Anterior cingulate cortex (tissue), 58 donors: ENCODE measurements around the gene ACOT7.

ENCODE experiments used
- DNase-seq, 58 donors: peaks; one replicate each; lab custom pipeline; 2025; lab: John Stamatoyannopoulos, UW

The ACOT7 gene

DNA sequence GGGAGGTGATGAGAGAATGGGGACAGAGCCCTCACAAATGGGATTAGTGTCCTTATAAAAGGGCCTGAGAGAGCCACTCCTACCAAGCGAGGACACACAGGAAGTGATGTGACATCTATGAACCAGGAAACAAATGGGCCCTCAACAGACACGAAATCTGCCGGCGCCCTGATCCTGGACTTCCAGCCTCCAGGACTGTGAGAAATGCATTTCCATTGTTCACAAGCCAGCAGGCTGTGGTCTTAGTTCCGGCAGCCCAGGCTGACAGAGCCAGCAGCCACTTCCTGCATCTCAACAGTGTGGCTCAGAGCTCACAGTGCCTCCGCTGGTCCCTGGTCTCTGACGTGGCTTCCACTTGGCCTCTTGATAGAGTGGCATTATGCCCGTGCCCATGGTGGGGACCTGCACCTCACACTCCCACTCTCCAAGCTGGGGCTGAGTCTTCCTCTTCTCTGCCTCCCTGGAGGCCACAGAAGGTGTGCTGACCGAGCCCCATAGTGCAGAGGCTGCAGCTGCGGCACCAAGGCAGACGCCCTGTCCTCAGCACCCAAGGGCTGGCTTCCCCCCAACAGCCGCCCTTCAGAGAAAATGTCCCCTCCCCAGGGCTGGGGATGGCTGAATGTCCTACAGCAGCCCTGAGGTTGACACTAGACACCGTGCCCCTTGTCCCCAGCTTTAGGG lies 44.9 kb downstream of the ACOT7 start:
- DNase-seq = no peak

GRCh38 chr1:6347641-6348487 lies 45.7 kb downstream of the ACOT7 start:
- peak in 2 of 58 donors; percentile 18 to 20 for DNase-seq

GRCh38 chr1:6345460-6345859 lies 48.1 kb downstream of the ACOT7 start:
- no peak for DNase-seq

GRCh38 chr1:6345009-6345408 lies 48.6 kb downstream of the ACOT7 start:
- DNase-seq = no peak

- DNase-seq = peak in 34 of 58 donors; percentile 8 to 68 (median 26)
These were observed 49.8 kb downstream of the ACOT7 start for GRCh38 chr1:6343506-6344405.

DNA sequence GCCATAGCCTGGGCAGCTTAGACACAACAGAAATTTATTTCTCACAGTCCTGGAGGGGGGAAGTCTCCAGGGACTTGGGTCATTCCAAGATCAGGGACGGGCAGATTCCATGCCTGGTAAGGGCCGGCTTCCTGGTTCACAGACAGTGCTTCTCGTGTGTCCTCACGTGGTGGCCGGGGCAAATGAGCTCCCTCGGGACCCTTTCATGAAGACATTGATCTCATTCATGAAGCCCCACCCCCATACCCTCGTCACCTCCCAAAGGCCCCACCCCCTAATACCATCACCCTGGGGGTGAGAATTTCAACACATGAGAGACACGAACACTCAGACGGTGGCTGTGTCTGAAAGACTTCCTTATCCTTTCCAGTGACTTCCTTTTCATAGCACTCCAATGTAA lies 51.5 kb downstream of the ACOT7 start:
- DNase-seq = no peak

DNA sequence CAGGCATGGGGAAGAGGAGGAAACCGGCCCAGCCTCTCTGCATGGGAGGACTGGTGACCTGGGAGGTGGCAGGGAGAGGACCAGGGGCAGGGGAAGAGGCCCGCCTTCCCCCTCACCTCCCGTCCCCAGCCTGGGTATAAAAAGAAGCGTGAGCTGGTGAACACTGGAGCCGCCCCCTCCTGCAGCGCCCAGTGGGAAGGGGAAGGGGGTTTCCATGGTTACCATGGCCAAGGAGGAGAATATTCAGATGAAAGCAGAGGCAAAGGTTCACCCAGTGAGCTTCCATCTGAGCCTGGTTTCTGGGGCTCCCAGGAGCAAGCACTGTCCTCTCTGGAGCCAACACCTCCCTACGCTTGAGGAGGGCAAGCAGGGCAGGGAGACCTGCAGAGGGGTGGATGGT lies 54.9 kb downstream of the ACOT7 start:
- peak in 4 of 58 donors; percentile 5 to 41 (median 28) for DNase-seq

DNA sequence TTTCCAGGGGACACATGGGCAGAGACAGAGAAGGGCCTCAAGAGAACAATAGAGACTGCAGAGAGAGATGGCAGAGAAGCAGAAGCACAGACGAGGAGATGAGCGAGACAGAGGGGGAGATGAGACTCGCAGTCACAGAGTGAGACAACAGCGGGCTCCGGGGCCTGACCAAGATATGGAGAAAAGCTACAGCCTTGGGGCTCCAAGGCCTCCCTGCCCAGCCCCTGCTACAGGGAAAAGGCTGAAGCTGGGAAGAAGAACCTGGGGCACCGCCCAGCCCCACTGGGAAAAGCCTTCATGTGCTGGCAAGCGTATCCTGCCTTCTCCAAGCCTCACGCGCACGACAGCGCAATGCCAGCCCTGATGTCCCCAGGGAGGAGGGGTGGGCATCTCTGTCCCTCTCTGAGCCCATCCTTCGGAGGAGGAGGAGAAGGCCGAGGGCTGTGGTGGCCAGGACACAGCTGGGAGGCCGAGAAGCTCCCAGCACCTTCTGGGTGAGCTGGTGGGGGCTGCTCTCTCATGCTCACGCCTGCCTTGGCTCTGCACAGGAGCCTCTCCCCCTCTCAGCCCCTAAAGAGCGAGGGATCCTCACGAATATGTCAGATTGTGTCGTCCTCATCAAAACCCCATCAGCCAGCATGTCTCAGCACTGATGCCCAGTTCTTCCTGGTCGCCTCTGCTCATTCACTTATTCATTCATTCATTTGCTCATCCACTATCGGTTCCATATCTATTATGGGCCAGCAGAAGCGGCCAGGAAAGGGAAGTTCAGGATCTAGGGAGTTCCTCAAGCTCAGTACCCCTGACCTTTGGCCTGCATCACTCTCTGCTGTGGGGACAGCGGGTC lies 56.6 kb downstream of the ACOT7 start:
- no peak for DNase-seq

- no peak for DNase-seq
These were observed 59.1 kb downstream of the ACOT7 start for GRCh38 chr1:6334261-6334993.

DNA sequence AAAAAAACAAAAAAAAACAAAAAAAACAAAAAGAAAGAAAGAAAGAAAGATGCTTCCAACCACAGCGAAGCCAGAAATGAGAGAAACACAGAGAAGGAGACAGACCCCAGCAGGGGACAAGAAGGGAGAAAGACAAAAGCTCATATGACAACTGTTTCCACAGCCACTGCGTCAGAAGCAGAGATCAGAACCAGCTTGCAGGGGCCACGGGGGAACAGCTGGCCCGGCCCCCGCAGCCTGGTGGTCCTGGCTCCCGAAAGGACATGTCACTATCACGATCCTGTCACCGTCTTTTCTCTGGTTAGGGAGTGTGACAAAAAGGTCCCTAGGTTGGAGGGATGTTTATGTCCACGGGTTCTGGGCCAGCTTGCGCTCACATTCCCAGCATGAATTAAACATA lies 60.7 kb downstream of the ACOT7 start:
- DNase-seq = no peak

- peak in 6 of 58 donors; percentile 10 to 43 (median 18) for DNase-seq
These were observed 61.9 kb downstream of the ACOT7 start for GRCh38 chr1:6331543-6332273.

GRCh38 chr1:6330410-6330911 lies 63.1 kb downstream of the ACOT7 start:
- peak in 52 of 58 donors; percentile 15 to 91 (median 62) for DNase-seq

DNA sequence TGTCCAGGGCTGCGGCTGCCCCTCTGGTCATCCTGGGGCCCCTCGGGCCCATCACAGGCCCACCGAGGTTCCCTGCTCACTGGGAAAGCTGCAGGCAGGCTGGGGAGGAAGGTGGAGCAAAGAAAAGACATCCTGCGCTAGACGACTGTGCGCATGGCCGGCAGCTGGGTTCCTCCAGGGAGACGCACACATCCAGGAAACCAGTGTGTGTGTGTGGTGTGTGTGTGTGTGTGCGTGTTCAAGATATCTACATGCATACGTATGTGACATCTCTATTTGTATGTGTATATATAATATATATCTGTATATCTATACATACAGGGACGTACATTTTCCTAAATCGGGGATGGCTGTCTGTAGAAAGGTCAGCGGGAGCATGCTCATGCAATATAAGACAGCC lies 63.7 kb downstream of the ACOT7 start:
- peak in 4 of 58 donors; percentile 13 to 49 (median 28) for DNase-seq

DNA sequence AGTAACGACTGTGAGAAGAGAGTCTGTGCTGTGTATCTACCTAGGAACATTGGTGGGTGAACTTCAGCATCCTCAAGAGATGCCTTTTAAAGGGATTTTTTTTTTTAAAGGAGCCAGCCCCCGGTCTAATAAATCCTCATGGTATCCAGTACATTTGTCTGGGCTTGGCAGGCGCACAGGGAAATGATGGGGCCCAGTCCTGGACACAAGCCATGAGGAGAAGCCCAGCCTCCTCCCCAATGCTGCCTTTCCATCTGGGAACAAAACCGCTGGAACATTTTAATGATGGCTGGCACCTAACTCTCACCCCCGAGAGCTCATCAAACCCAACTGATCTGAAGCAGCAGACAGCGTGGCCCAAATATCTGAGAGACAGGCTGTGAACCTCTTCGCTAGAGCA lies 64.2 kb downstream of the ACOT7 start:
- peak in 13 of 58 donors; percentile 12 to 49 (median 21) for DNase-seq

DNA sequence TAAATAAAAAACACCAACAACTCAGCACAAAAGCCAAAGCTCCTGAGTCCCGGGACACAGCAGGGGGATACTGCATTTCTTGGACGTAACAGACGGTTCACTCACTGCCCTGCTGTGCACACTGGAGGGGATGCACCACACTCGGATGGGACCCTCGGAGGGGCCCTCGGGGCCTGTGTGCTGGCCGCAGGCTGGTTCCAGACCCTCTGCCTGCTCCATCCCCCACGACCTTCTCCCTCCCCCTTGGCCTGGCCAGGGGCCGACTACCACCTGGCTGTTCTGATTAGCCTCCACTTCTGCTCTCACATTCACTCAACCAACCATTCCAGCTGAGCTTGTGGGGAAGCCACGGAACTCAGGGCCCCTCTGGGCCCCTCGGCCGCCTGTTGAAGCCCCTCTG lies 64.9 kb downstream of the ACOT7 start:
- no peak for DNase-seq

GRCh38 chr1:6328091-6328490 lies 65.5 kb downstream of the ACOT7 start:
- no peak for DNase-seq

DNA sequence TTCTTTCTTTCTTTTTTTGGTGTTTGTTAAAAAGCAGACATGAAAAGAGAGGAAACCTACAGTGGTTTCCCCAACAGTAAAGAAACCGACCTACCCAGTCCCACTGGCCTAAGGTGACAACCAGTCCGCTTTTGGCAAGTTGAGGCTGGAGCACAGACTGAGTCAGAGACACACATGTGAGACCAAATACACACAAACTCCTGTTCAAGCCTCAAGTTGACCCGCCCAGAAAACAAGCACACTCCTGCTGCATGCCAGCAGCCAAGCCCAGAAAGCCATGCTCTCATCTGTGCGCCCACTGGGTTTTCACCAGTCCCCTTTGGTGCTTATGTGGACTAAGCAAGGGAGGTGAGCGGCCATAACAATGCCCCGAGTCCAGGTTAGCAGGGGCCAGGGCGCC lies 68.1 kb downstream of the ACOT7 start:
- DNase-seq = no peak

DNA sequence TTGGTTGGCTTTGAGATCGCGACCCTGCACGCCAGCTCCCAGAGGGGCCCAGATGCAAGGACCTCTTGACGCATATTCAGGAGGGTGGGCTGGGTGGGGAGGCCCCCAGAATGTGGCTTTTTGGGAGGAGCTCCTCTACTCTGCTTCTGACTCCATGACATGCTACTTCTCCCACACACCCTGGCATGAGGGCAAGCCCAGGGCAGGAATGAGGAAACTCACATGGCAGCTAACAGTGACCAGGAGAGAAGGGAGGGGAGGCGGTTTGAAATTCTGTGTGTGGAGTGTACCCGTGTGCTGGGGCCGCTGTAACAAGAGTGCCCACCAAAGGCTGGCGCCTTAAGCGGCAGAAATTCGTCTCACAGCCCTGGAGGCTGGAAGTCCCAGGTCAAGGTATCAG lies 71.4 kb downstream of the ACOT7 start:
- no peak for DNase-seq
